ENCODE results near the gene FBXL7.

GRCh38 chr5:15587916-15588315 lies 87.9 kb downstream of the FBXL7 start:
- TF ChIP-seq CTCF (conservative IDR thresholded peaks at IDR 0.05; ENCODE audit: low read length): no peak
- no peak for TF ChIP-seq EZH2phosphoT487 (IDR thresholded peaks at IDR 0.05; ENCODE audit: borderline replicate concordance, low read depth, low read length)
